ENCODE data around the gene EVI2A.
"Not testable (repeated sequence)": the region's sequence is repeated elsewhere in the genome, so short reads cannot be mapped to it uniquely, and the experiment has no call there.

GRCh38 chr17:31312223-31312622 lies 9.2 kb downstream of the EVI2A start:
- TF ChIP-seq, protein P1, sequence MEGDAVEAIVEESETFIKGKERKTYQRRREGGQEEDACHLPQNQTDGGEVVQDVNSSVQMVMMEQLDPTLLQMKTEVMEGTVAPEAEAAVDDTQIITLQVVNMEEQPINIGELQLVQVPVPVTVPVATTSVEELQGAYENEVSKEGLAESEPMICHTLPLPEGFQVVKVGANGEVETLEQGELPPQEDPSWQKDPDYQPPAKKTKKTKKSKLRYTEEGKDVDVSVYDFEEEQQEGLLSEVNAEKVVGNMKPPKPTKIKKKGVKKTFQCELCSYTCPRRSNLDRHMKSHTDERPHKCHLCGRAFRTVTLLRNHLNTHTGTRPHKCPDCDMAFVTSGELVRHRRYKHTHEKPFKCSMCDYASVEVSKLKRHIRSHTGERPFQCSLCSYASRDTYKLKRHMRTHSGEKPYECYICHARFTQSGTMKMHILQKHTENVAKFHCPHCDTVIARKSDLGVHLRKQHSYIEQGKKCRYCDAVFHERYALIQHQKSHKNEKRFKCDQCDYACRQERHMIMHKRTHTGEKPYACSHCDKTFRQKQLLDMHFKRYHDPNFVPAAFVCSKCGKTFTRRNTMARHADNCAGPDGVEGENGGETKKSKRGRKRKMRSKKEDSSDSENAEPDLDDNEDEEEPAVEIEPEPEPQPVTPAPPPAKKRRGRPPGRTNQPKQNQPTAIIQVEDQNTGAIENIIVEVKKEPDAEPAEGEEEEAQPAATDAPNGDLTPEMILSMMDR (IDR thresholded peaks at IDR 0.05; ENCODE audit: insufficient read depth, low read length, poor library complexity, severe bottlenecking): not testable (repeated sequence)
- TF ChIP-seq EZH2phosphoT487 (conservative IDR thresholded peaks at IDR 0.05; ENCODE audit: low read length): not testable (repeated sequence)

Measured in SU-DHL-6 (cell line).